ENCODE results near the gene TIMM13. TPM values are rescaled to one million over a fixed set of nuclear protein-coding genes. Genes with fewer than 3 reads are reported as not detected.

The TIMM13 gene
- total and polyA plus RNA-seq, 10 of the 15 experiments (the other 5 are each of a cell fraction or from before 2014, with no cell fraction given) = 9.9 to 205 (median 63.6) TPM

- TF ChIP-seq MLLT1 (IDR thresholded peaks at IDR 0.05) (peak; percentile 95), CEBPB (IDR thresholded peaks at IDR 0.05; ENCODE audit: borderline replicate concordance in 1 of 2, low read depth in 2 of 2, low read length in 2 of 2) (peak in 1 of 2 experiments; percentile 35; a peak in 1 of 4 replicates), SKIL (IDR thresholded peaks at IDR 0.05; ENCODE audit: low read depth, poor library complexity, severe bottlenecking) (peak; percentile 34), CUX1 (IDR thresholded peaks at IDR 0.05; ENCODE audit: insufficient replicate concordance, low read depth, low read length) (no peak), SPI1 (IDR thresholded peaks at IDR 0.05; ENCODE audit: borderline replicate concordance, insufficient read depth, low read depth, low read length) (no peak), ATF3 (IDR thresholded peaks at IDR 0.05; ENCODE audit: borderline replicate concordance, extremely low read depth, low read depth, low read length) (no peak), WRNIP1 (IDR thresholded peaks at IDR 0.05; ENCODE audit: borderline replicate concordance, low read depth, low read length) (peak; percentile 68; the same call in 1 of the 2 replicates), TCF3 (IDR thresholded peaks at IDR 0.05; ENCODE audit: borderline replicate concordance, insufficient read depth, low read depth, low read length) (peak; percentile 96; the same call in 1 of the 2 replicates), CBX5 (IDR thresholded peaks at IDR 0.05; ENCODE audit: low read depth) (peak; percentile 92), CREB1 (IDR thresholded peaks at IDR 0.05; ENCODE audit: low read depth) (peak; percentile 55), POLR2AphosphoS5 (IDR thresholded peaks at IDR 0.05; ENCODE audit: low read length) (peak; percentile 100), RELA (IDR thresholded peaks at IDR 0.05; ENCODE audit: borderline replicate concordance, partially characterized antibody) (no peak), ATF7 (IDR thresholded peaks at IDR 0.05; ENCODE audit: low read depth) (peak; percentile 66; the same call in 1 of the 2 replicates), CEBPZ (IDR thresholded peaks at IDR 0.05; ENCODE audit: low read depth, low read length) (no peak), NFYA (IDR thresholded peaks at IDR 0.05; ENCODE audit: borderline replicate concordance, low read depth, low read length) (no peak)
Observed at GRCh38 chr19:2475702-2476450, 48.5 kb upstream of the TIMM13 start, which contains the start of gene GADD45B (continued).
